HG03520 (cell line): Measurements from ENCODE around the gene SBF2.
"Not testable (repeated sequence)": the region's sequence is repeated elsewhere in the genome, so short reads cannot be mapped to it uniquely, and the experiment has no call there.

Experiments used
- ATAC-seq: cut with Tn5 transposase; IDR thresholded peaks from one replicate; pipeline ENCODE4 v1.9.1; 2021; ENCODE audit warnings: mild to moderate bottlenecking, moderate library complexity; ENCODE audit not compliant: unreplicated experiment

SBF2 gene

DNA sequence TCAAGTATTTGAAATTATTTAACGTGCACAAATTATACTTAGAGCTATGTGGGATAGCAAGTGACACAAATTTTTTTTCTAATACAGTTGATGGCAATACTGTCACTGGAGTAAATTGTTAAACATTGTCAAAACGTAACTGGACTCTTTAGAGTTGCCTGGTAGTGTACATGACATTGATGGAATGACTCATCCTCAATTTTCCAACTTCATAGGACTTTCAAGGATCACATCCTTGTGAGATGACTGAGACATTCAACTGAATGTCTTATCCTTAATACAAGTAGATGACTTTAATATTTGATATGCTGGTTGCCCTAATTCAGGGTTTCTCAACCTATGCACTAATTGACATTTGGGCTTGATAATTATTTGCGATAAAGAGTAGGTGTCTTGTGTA lies 320.1 kb downstream of the SBF2 start:
- no peak for ATAC-seq

DNA sequence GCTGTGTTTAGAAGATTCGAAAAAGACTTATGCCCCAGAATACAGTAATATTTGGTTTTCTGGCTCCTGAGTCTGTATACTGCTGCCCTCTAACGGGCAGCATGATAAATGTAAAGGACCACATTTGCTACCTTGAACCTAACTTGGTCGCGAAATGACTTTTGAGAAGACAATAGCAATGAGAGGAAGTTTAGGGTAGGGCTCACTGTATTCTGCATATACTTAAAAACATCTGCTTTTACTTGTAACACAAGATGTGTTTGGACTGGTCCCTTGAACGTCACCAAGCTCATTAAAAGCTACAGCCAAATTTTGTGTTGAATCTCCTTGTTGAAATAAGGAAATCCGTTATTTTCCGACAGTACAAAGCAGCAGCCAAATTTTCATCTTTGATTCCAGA lies 321.0 kb downstream of the SBF2 start:
- ATAC-seq = no peak

- no peak for ATAC-seq
Observed at GRCh38 chr11:9971894-9972293, 322.1 kb downstream of the SBF2 start.

- no peak for ATAC-seq
Observed at GRCh38 chr11:9969068-9969467, 325.0 kb downstream of the SBF2 start.

DNA sequence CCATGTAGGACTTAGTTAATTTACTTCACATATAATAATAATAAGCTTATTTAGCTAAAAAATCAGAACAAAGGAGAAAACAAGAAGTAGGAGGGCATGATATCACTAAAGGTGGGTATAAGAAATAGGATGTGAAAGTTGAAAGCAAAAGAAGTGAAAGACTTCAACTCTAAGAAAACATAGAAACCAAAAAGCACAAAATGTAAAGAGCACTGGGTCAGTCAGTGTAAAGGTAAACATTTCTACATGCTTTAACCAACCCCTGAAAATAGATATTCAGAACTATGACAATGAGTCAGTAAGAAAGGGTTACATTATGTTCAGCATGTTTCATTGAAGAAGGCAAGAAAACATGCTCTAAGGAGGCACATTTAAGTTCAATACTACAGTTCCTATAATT lies 331.3 kb downstream of the SBF2 start:
- ATAC-seq = peak; percentile 92

DNA sequence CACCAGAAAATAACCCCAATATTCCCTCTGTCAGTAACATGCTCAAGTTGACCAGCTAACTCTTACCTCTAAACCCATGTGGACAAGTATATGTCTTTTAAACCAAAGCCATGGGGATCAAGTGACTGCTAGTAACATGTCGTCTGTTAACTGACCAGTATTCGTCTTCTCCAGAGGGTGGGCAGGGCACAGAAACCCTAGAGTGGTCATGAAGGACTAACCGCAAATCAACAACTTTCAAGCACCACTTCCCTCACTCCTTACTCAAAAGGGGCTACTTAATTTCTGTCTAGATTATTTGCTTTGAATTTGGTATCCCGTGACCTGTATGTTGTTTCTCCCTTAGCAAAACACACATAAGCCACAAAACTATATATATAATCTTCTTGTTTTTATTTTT lies 336.9 kb downstream of the SBF2 start:
- no peak for ATAC-seq

- ATAC-seq = no peak
Observed at GRCh38 chr11:9956483-9956882, 337.5 kb downstream of the SBF2 start.

DNA sequence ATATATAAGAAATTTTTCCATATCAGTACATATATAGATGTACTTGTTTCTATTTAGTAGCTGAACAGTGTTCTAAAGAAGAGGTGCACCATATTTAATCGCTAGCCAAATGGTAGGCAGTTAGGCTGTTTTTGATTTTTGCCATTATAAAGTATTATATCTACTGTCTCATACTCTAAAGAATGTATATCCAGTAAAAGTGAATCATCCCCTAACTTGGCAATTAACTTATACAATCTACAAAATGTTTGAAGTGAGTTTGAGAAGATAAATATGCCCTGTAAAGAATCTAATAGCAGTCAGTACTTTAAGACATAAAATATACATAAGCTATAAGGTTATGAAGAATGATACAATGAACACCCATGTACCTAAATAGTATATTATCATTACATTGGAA lies 338.6 kb downstream of the SBF2 start:
- no peak for ATAC-seq

DNA sequence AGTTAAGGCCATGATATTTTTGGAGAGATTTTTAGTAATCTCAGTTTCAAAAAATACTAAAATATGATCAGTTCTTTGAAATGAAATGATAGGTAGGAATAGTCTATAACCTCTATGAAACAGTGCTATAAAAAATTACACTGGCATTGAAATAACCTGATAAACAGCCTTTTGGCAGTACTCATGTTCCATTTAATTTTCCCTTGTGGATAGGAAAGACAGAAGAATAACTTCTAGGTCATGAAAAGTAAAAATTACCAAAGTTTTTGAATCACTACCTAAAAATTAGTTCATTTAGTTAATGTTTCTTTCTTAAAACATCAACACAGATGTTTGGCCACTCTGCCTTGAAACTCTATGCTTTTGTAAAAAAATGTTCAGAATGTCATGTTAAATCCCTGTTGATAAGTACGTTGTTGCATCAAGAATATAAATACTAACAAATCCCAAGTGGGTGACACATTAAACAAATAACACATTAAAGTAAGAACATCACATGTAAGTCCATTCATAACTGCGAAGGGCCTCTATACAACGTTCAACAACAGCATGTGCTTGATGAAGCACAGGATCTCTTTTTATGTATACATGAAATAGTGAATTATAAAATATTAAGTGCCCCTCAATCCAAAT lies 339.9 kb downstream of the SBF2 start:
- ATAC-seq = no peak

- ATAC-seq = no peak
Observed at GRCh38 chr11:9952511-9953196, 341.4 kb downstream of the SBF2 start.

DNA sequence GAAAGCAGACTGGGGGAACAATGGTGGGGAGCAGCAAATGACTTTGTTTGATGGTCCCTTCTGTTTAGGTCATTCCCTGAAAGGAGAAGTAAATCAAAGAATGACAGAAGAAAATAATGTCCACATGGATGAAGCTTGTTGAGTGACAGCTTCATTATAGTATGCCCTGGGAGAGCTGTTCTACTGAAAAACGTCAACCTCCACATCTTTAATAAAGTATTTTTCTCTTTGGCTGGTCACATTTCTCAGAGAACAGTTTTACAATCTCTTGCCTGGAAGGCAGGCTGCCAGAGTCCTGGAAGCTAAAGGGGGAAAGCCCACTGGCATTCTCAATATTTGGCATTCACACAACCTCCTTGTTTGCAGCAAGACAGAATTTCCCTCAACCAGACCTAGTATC lies 342.2 kb downstream of the SBF2 start:
- ATAC-seq = no peak

- no peak for ATAC-seq
Observed at GRCh38 chr11:9950462-9950861, 343.6 kb downstream of the SBF2 start.

DNA sequence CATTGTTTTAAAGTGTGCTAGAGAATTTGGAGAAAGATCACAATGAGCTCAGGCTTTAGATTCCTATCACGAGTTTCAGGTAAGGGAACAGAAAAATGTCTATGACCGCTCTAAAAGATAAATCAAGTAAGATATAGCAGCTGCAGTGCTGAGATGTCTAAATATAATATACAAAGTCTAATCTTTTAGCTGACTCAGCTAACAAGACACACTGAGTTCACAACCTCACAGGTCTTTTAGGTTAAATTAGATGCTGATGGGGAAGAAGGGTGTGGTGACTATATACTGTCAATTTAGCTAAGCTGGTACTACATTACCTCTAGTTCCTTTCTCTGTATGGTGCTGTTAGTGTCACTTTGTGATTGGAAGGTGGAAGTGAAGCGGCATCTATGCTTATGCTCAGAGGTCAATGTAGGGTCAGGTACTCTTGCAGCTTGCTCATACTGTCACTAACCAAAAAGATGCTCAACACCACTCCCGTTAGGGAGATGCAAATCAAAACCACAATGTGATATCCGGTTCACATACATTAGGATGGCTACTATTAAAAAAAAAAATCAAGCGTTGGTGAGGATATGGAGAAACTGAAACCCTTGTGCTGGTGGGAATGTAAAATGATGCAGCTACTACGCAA lies 346.7 kb downstream of the SBF2 start:
- peak; percentile 90 for ATAC-seq

GRCh38 chr11:9945680-9946079 lies 348.3 kb downstream of the SBF2 start:
- not testable (repeated sequence) for ATAC-seq

- no peak for ATAC-seq
Observed at GRCh38 chr11:9943386-9944110, 350.5 kb downstream of the SBF2 start.

GRCh38 chr11:9941991-9942390 lies 352.0 kb downstream of the SBF2 start:
- no peak for ATAC-seq

GRCh38 chr11:9939150-9939549 lies 354.9 kb downstream of the SBF2 start:
- not testable (repeated sequence) for ATAC-seq

DNA sequence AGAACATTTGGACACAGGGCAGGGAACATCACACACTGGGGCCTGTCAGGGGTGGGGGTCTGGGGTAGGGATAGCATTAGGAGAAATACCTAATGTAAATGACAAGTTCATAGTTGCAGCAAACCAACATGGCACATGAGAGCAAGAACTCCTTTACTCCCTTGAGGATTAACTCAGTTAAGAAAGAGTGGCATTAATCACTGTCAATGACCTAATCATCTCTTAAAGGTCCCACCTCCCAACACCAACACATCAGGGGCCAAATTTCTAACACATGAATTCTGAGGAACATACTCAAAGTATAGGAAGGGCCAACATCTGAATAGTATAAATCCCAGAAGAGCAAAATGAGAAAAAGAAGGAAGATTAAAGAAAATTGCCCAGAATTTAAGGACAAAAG lies 357.3 kb downstream of the SBF2 start:
- ATAC-seq = no peak

DNA sequence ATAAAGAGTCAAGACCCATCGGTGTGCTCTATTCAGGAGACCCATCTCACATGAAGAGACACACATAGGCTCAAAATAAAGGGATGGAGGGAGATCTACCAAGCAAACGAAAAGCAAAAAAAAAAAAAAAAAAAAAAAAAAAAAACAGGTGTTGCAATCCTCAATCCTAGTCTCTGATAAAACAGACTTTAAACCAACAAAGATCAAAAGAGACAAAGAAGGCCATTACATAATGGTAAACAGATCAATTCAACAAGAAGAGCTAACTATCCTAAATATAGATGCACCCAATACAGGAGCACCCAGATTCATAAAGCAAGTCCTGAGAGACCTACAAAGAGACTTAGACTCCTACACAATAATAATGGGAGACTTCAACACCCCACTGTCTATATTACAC lies 361.2 kb downstream of the SBF2 start:
- not testable (repeated sequence) for ATAC-seq

DNA sequence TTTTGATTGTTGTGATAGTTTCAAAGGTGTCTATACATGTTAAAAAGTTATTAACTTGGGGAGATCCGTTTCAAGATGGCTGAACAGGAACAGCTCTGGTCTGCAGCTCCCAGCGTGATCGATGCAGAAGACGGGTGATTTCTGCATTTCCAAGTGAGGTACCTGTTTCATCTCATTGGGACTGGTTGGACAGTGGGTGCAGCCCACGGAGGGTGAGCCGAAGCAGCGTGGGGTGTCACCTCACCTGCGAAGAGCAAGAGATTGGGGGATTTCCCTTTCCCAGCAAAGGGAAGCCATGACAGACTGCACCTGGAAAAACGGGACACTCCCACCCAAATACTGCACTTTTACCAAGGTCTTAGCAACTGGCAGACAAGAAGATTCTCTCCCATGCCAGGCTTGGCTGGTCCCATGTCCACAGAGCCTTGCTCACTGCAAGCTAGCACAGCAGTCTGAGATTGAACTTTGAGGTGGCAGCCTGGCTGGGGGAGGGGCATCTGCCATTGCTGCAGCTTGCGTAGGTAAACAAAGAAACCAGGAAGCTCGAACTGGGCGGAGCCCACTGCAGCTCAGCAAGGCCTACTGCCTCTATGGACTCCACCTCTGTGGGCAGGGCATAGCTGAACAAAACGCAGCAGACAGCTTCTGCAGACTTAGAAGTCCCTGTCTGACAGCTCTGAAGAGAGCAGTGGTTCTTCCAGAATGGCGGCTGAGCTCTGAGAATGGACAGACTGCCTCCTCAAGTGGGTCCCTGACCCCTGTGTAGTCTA lies 363.3 kb downstream of the SBF2 start:
- ATAC-seq = not testable (repeated sequence)

DNA sequence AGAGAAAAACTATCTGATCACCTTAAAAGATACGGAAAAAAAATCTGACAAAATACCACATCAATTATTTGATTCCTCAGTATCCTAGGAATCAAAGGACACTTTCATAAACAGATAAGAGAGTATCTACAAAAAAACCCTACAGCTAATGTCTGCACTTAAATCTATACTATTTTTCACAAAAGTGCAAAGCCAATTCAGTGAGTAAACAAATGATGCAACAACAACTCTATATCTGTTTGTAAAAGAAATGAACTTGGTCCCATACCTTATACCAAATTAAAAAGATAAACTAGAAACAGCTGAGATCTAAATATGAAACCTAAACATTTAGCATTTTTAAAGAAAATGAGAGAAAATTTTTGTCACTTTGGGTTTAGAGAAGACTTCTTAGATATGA lies 366.3 kb downstream of the SBF2 start:
- no peak for ATAC-seq
